ENCODE measurements around the gene ALDH2.
"Not testable (repeated sequence)": the region's sequence is repeated elsewhere in the genome, so short reads cannot be mapped to it uniquely, and the experiment has no call there.

Gene ALDH2

GRCh38 chr12:111812881-111813741, 46.4 kb downstream of the ALDH2 start:
- no peak overlapping the region for H2BK120ac ChIP-seq (ENCODE audit: low read depth, low read length)
- no peaks in the 10 kb centered on the region for H3K79me1 ChIP-seq (ENCODE audit: low read length)
- H3K4ac ChIP-seq (ENCODE audit: low read depth, low read length): no peak overlapping the region
- peaks cover 2% of the 10 kb centered on the region for H3K36me3 ChIP-seq (ENCODE audit: control insufficient read depth, insufficient read depth, low read length)
- no peak overlapping the region for H3K4me2 ChIP-seq (ENCODE audit: low read length)
- no peak overlapping the region for H3K18ac ChIP-seq (ENCODE audit: low read length)
- H4K8ac ChIP-seq (ENCODE audit: low read depth, low read length): no peak overlapping the region
- H3K27me3 ChIP-seq (ENCODE audit: insufficient read depth, low read length, poor library complexity): no peaks in the 10 kb centered on the region
- H3K79me2 ChIP-seq (ENCODE audit: control insufficient read depth, insufficient read depth, low read length): no peaks in the 10 kb centered on the region
- H3K23ac ChIP-seq (ENCODE audit: low read length): no peak overlapping the region
- WGBS (ENCODE audit: extremely low coverage, insufficient coverage, low lambda C conversion rate): no CpG with 5 or more reads among the region's 13 CpGs
- no peak overlapping the region for H3K9ac ChIP-seq (ENCODE audit: low read length)
- H2BK15ac ChIP-seq (replicated peaks; ENCODE audit: low read depth): no peak overlapping the region
- H3K56ac ChIP-seq (ENCODE audit: low read length): no peak overlapping the region
- no peak overlapping the region for H3K4me3 ChIP-seq (ENCODE audit: low read length)
- no peak overlapping the region for H3K27ac ChIP-seq (ENCODE audit: low read depth, low read length)
- H4K5ac ChIP-seq (ENCODE audit: low read length): no peak overlapping the region
- DNase-seq: peak; percentile 88
- no peak overlapping the region for H2BK5ac ChIP-seq (ENCODE audit: low read length)
- no peaks in the 10 kb centered on the region for H3K4me1 ChIP-seq (ENCODE audit: control insufficient read depth, low read depth, low read length)
- no peak overlapping the region for H2AK5ac ChIP-seq (ENCODE audit: low read length)

DNA sequence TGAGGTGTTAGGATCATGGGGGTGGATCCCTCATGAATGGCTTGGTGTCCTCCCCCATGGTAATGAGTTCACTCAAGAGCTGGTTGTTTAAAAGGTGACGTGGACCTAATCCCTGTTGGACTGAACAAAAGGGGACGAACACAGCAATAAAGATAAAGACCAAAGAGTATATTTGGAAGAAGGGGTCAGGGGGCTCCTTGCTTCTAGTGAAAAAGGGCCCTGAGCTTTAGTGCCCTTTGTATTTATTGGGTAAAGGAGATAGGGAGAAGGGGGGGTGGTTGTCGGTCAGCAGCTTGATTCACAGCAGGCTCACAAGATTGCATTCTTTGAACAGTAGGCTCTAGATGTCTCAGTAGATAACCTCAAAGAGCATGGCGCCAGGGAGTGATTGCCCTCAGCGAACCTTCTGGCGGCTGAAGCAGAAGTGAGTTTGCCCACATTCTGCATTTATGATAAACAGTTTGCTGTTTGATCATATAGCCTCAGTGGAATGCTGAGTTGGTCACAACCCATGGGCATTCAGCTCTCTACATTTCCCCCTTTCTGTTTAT, 49.4 kb downstream of the ALDH2 start:
- Histone ChIP-seq H2AK5ac (ENCODE audit: low read length) (no peak overlapping the region), H3K4me1 (ENCODE audit: control insufficient read depth, low read depth, low read length) (no peaks in the 10 kb centered on the region), H3K27me3 (ENCODE audit: insufficient read depth, low read length, poor library complexity) (no peaks in the 10 kb centered on the region), H3K4me3 (ENCODE audit: low read length) (no peak overlapping the region), H3K4ac (ENCODE audit: low read depth, low read length) (no peak overlapping the region), H3K23ac (ENCODE audit: low read length) (no peak overlapping the region), H3K56ac (ENCODE audit: low read length) (no peak overlapping the region), H3K18ac (ENCODE audit: low read length) (no peak overlapping the region), H3K27ac (ENCODE audit: low read depth, low read length) (no peak overlapping the region), H3K36me3 (ENCODE audit: control insufficient read depth, insufficient read depth, low read length) (no peaks in the 10 kb centered on the region), H3K79me2 (ENCODE audit: control insufficient read depth, insufficient read depth, low read length) (no peaks in the 10 kb centered on the region), H2BK120ac (ENCODE audit: low read depth, low read length) (no peak overlapping the region), H3K4me2 (ENCODE audit: low read length) (no peak overlapping the region), H4K8ac (ENCODE audit: low read depth, low read length) (no peak overlapping the region), H4K5ac (ENCODE audit: low read length) (no peak overlapping the region), H3K79me1 (ENCODE audit: low read length) (no peaks in the 10 kb centered on the region), H3K9ac (ENCODE audit: low read length) (no peak overlapping the region), H2BK5ac (ENCODE audit: low read length) (no peak overlapping the region), H2BK15ac (replicated peaks; ENCODE audit: low read depth) (no peak overlapping the region)
- WGBS (ENCODE audit: extremely low coverage, insufficient coverage, low lambda C conversion rate): no CpG with 5 or more reads among the region's 6 CpGs
- DNase-seq: peak; percentile 43

DNA sequence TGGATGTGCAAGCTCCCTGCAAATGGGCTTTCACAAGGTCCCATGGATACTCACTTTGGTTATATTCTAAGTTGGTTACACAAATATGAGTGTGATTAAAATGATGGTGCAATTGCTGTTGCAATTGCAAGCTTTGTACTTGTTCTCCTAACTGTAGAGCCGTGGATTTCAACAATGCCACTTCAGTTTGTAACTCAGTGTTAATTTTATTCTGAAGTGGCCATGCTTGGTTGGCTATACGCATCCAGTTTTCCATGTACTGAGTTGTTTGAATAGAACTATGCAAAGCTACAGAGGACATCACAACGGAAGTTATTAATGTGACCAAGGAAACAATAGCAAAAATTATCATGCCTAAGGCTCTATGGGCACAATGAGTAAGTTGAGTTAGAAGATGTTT, 50.2 kb downstream of the ALDH2 start:
- not testable (repeated sequence) for H3K79me2 ChIP-seq (ENCODE audit: control insufficient read depth, insufficient read depth, low read length); DNase-seq; H3K36me3 ChIP-seq (ENCODE audit: control insufficient read depth, insufficient read depth, low read length); H3K4me1 ChIP-seq (ENCODE audit: control insufficient read depth, low read depth, low read length); H3K27ac ChIP-seq (ENCODE audit: low read depth, low read length); H3K4ac ChIP-seq (ENCODE audit: low read depth, low read length); H4K5ac ChIP-seq (ENCODE audit: low read length); H2BK120ac ChIP-seq (ENCODE audit: low read depth, low read length); H3K56ac ChIP-seq (ENCODE audit: low read length); H3K79me1 ChIP-seq (ENCODE audit: low read length); H3K23ac ChIP-seq (ENCODE audit: low read length); H3K4me3 ChIP-seq (ENCODE audit: low read length); H4K8ac ChIP-seq (ENCODE audit: low read depth, low read length); H2BK5ac ChIP-seq (ENCODE audit: low read length); H3K4me2 ChIP-seq (ENCODE audit: low read length); H3K18ac ChIP-seq (ENCODE audit: low read length); H2BK15ac ChIP-seq (replicated peaks; ENCODE audit: low read depth); H3K9ac ChIP-seq (ENCODE audit: low read length); H2AK5ac ChIP-seq (ENCODE audit: low read length); H3K27me3 ChIP-seq (ENCODE audit: insufficient read depth, low read length, poor library complexity)
- WGBS (ENCODE audit: extremely low coverage, insufficient coverage, low lambda C conversion rate): no CpG with 5 or more reads among the region's 3 CpGs

- H2AK5ac ChIP-seq (ENCODE audit: low read length): no peak overlapping the region
These were observed 51.6 kb downstream of the ALDH2 start for GRCh38 chr12:111818340-111818739.

DNA sequence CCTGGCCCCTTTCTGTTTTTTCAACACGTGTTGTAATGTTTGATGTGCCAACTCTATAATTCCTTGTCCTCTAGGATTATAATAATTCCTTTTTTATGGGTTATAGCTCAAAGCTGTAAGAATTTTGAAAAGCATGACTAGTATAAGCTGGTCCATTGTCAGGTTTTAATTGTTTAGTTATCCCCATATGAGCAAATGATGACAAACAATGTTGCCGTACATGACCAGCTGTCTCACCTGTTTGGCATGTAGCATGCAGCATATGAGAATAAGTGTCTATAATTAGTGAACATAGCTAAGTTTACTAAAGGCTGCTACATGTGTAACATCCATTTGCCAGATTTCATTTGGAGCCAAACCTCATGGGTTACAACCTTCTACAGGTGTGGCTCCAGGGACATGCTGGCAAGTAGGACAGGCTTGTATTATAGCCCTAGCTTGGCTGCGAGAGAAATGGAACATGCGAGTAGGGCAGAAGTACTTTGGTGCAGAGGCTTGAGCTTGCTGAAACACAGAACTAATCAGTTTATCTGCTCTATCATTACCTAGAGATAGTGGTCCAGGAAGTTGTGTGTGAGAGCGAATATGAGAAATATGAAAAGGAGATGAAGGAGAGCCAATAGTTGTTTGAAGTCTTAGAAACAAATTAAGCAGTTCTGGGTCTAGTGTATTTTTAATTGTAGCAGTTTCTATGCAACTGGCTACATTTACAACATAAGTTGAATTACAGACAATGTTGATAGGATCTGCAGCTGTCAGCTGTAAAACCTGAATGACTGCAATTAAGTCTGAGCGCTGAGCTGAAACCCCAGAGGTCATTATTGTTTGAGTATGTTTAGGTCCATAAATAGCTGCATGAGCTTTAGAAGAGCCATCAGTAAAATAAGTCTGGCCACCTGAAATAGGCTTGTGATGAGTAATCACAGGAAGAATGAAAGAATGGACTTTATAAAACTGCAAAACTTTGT, 52.7 kb downstream of the ALDH2 start:
- Histone ChIP-seq H3K4me1 (ENCODE audit: control insufficient read depth, low read depth, low read length) (no peaks in the 10 kb centered on the region), H4K8ac (ENCODE audit: low read depth, low read length) (no peak overlapping the region), H3K36me3 (ENCODE audit: control insufficient read depth, insufficient read depth, low read length) (no peaks in the 10 kb centered on the region), H3K27ac (ENCODE audit: low read depth, low read length) (no peak overlapping the region), H3K9ac (ENCODE audit: low read length) (no peak overlapping the region), H3K18ac (ENCODE audit: low read length) (no peak overlapping the region), H2BK5ac (ENCODE audit: low read length) (no peak overlapping the region), H3K56ac (ENCODE audit: low read length) (no peak overlapping the region), H2BK15ac (replicated peaks; ENCODE audit: low read depth) (no peak overlapping the region), H2BK120ac (ENCODE audit: low read depth, low read length) (no peak overlapping the region), H3K4ac (ENCODE audit: low read depth, low read length) (no peak overlapping the region), H3K27me3 (ENCODE audit: insufficient read depth, low read length, poor library complexity) (no peaks in the 10 kb centered on the region), H3K4me3 (ENCODE audit: low read length) (no peak overlapping the region), H2AK5ac (ENCODE audit: low read length) (no peak overlapping the region), H3K79me1 (ENCODE audit: low read length) (no peaks in the 10 kb centered on the region), H3K79me2 (ENCODE audit: control insufficient read depth, insufficient read depth, low read length) (no peaks in the 10 kb centered on the region), H4K5ac (ENCODE audit: low read length) (no peak overlapping the region), H3K23ac (ENCODE audit: low read length) (no peak overlapping the region), H3K4me2 (ENCODE audit: low read length) (no peak overlapping the region)
- no peak for DNase-seq
- WGBS (ENCODE audit: extremely low coverage, insufficient coverage, low lambda C conversion rate): no CpG with 5 or more reads among the region's 6 CpGs

More at GRCh38 chr12:111818340-111818739, 51.6 kb downstream of the ALDH2 start:
- no peak for DNase-seq
- Histone ChIP-seq H3K9ac (ENCODE audit: low read length) (no peak overlapping the region), H3K79me1 (ENCODE audit: low read length) (no peaks in the 10 kb centered on the region), H3K27ac (ENCODE audit: low read depth, low read length) (no peak overlapping the region), H3K4me3 (ENCODE audit: low read length) (no peak overlapping the region), H3K56ac (ENCODE audit: low read length) (no peak overlapping the region), H3K36me3 (ENCODE audit: control insufficient read depth, insufficient read depth, low read length) (no peaks in the 10 kb centered on the region), H3K27me3 (ENCODE audit: insufficient read depth, low read length, poor library complexity) (no peaks in the 10 kb centered on the region), H2BK5ac (ENCODE audit: low read length) (no peak overlapping the region), H2BK120ac (ENCODE audit: low read depth, low read length) (no peak overlapping the region), H4K5ac (ENCODE audit: low read length) (no peak overlapping the region), H3K18ac (ENCODE audit: low read length) (no peak overlapping the region), H3K4ac (ENCODE audit: low read depth, low read length) (no peak overlapping the region), H3K79me2 (ENCODE audit: control insufficient read depth, insufficient read depth, low read length) (no peaks in the 10 kb centered on the region), H3K4me2 (ENCODE audit: low read length) (no peak overlapping the region), H3K23ac (ENCODE audit: low read length) (no peak overlapping the region), H3K4me1 (ENCODE audit: control insufficient read depth, low read depth, low read length) (no peaks in the 10 kb centered on the region), H4K8ac (ENCODE audit: low read depth, low read length) (no peak overlapping the region), H2BK15ac (replicated peaks; ENCODE audit: low read depth) (no peak overlapping the region)
- WGBS (ENCODE audit: extremely low coverage, insufficient coverage, low lambda C conversion rate): no CpG with 5 or more reads among the region's 8 CpGs

Data from mesendoderm (in vitro differentiated cells).